Endometrial microvascular endothelial cells (primary cell): ENCODE measurements around the gene RBM33. TPM values are rescaled to one million over a fixed set of nuclear protein-coding genes. Genes with fewer than 3 reads are reported as not detected.

Experiments
- in situ Hi-C: cut with HindIII; loops from 2 replicates; pipeline ENCODE4 v1.10.0; 2017; ENCODE audit warnings: low sequenced_read_pairs, low pct_unique_long_range_greater_than_20kb; ENCODE audit errors: inconsistent ontology term
- total RNA-seq: library from RNA; depleted of rRNA; stranded (reverse); fragments of >200 nt; gene quantifications from one replicate; pipeline ENCODE4 v1.2.3, GENCODE V29; 2015; ENCODE audit errors: inconsistent ontology term

Gene RBM33
- total RNA-seq, 1 donor from 2014 or later: 12.4 TPM

- in situ Hi-C loops: no loop called here
These were observed 9.3 kb downstream of the RBM33 start for GRCh38 chr7:155653803-155654202.

DNA sequence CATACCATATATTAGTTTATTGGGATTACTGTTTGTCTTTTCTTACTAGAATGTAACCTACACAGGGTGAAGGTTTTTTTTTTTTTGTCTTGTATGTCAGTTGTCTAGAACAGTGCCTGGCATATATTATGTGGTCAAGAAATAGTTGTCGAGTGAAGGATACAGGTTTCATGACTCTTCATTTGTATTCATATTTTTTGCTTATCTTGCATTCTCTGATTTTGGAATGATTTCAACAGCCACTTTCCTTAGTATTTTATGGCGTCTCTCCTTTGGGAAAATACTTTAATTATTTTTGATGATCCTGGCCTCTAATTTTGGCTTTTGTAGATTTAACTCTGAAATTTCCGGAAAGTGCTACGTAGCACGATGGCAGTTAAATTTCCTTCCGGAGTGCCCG, 12.4 kb downstream of the RBM33 start:
- in situ Hi-C loops: no loop called here

DNA sequence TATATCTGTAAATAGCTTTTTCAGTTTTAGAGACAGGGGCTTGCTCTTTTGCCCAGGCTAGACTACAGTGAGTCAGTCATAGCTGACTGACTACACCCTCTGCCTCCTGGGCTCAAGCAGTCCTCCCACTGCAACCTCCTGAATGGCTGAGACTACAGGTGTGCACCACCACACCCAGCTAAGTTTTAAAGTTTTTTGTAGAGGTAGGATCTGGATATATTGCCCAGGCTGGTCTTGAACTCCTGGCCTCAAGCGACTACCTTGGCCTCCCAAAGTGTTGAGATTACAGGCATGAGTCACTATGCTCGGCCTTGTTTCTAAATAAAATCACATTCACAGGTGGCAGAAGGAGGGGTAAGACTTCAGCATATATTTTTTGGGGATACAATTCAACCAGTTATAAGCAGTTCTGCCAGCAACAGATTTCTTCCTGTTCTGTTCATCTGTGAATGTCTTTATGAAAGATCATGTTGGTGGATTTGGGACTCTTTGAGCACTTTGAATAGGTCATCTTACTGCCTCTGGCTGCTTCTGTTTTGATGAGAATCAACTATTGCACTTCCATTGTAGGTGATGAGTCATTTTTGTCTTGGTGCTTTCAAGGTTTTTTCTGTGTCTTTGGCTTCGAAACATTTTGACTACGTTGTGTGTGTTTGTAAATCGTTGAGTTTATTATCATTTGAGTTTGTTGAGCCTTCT, 15.7 kb downstream of the RBM33 start:
- in situ Hi-C loops: no loop called here

GRCh38 chr7:155660758-155661093, 16.3 kb downstream of the RBM33 start:
- in situ Hi-C loops: no loop called here

GRCh38 chr7:155662343-155663043, 18.0 kb downstream of the RBM33 start:
- in situ Hi-C loops: no loop called here

GRCh38 chr7:155663937-155664336, 19.5 kb downstream of the RBM33 start:
- in situ Hi-C loops: no loop called here

- in situ Hi-C loops: no loop called here
These were observed 20.9 kb downstream of the RBM33 start for GRCh38 chr7:155665079-155665956.

GRCh38 chr7:155665957-155666287, 21.5 kb downstream of the RBM33 start:
- in situ Hi-C loops: no loop called here

- in situ Hi-C loops: no loop called here
These were observed 22.9 kb downstream of the RBM33 start for GRCh38 chr7:155667241-155667829.

DNA sequence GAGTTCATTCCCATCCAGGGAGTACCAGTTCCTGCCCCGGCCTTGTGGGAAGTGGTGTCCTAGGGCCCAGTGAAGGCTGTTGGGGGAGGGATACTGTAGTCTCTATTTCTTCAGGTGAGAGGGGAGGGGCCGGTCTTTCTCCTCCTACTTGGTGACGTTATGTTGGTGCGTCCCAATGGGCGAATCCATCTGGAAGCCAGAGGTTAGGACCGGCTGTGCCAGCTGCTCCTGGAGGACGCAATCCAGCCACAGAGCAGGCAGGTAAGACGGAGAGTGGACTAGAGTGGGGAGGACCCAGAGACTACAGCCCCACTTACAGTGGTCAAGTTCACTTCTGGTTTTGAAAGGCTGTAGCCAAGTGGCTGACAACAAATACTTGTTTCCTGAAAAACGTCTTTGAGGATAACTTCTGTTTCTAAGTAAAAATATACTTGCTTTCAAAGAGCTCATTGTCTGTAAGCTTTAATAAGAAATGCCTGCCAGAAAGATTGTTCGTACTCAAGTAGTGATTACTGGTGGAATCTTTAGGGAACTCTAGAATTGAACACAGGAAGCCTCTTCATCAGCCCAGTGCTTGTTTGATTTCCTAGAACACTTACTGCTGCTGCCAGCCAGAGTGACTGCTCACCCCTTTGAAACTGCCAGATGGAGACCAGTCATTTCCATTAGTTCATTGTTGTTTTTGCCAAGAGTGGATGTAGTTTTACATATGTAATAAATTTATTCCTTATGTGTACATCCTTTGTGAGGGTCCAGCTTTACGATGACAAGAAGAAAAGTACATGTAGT, 25.4 kb downstream of the RBM33 start:
- in situ Hi-C loops: no loop called here

DNA sequence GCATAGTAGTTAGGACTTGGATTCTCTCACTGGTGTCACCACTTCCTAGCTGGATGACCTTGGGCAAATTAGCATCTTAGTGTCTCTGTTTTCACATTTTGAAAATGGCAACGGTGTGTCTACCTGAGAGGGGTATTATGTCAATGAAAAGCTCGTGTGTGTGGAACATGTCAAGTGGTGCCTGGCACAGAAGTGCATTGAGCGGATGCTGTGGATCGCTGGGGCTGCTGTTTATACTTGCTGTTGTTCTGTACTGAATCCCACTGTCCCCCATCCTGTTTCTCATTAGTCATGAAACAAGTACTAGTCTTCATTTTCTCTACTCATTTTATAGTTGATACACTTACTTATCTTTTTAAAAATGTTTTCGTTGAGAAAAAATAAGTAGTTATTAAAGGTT, 26.1 kb downstream of the RBM33 start:
- in situ Hi-C loops: no loop called here

- in situ Hi-C loops: no loop called here
These were observed 30.1 kb downstream of the RBM33 start for GRCh38 chr7:155674556-155674955.

DNA sequence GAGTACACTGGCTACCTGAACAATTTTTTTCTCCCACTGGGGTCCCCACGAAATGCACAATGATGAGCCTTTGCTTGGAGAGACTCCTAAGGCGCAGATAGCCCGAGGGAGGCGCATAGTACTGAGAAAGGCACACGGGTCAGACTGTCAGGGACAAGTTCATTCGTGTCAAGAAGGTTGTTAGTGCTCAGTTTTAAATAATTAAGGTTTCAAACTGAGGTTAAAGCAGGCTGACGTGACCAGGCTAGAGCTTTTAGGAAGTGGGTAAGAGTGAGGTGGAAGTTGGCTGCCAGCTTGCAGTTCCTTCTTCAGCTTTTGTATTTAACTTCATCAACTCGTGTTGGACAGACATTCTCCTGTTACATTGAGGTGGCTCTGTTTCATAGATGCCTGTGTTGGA, 31.6 kb downstream of the RBM33 start:
- in situ Hi-C loops: no loop called here

DNA sequence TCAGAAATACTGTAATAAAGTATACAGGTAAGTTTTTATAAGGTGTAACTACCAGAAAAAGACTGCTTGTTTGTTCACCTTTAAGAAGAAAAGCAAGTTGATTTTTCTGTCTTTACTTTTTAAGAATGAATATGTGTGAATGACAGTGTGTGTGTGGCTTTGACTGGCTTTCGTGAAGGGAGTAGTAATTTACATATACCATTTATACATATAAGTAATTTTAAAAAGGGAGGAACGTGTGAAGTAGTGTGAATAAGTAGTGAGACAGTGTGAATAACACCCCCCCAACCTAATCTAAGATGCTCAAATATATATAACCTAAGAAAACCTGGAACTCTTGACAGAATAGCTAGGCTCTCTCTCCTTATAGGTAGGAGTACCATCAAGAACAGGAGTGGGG, 33.2 kb downstream of the RBM33 start:
- in situ Hi-C loops: no loop called here

GRCh38 chr7:155680124-155680523, 35.7 kb downstream of the RBM33 start:
- in situ Hi-C loops: no loop called here

DNA sequence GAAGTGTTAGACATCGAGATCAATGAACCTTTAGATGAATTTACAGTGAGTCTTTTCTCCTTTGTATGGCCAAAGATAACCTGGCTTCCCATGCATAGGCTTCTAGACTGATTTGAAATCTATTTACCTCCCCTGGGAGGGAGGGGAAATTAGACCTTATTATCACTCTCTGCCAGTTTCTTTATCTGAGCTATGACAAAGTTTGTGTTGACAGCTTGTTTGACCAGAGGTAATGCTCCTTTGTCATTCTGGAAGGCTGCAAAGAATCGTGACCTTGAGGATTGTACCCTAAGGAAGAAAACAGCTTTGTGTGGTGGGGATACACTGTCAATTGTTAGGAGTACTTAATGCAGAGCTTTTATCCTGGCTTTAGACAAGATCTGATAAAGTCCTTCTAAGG, 36.4 kb downstream of the RBM33 start:
- in situ Hi-C loops: no loop called here

- in situ Hi-C loops: no loop called here
These were observed 37.2 kb downstream of the RBM33 start for GRCh38 chr7:155681663-155682062.

DNA sequence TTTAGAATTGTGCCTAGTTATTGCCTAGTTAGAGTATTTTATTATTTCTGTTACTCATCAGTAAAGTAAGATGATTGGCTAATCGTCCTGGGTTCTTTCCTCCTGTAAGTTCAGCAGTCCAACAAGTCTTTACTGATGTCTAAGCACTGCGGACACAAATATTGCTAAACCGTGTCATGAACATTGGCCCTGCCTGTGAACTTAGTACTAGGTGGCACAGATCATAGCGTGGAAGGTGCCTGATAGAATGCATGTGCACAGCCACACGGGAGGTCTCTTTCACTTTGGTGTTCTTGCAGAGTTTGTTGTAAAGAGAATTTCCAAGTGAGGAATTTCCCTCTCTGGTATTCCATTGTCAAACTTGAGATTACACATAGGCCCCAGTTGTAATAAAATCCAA, 38.0 kb downstream of the RBM33 start:
- in situ Hi-C loops: no loop called here

DNA sequence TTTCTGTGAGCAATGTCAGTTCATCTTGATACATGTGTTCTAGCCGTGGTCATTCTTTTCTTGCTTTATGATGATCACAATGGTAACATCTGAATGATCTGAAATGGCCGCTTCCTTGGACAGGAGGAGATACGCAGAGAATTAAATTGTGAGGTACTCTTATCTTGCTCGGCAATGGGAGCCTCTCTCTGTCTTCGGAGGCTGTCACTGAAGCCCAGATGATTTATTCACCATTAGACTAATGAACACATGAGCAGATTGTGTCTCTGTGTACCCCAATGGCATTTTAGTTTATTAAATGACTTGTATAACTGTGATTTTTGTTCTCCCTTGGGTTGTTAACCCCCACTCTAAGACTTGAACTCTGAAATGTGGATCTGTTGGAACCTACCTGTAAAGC, 38.6 kb downstream of the RBM33 start:
- in situ Hi-C loops: no loop called here
